Calu3 (cell line): Measurements from ENCODE around the gene AMBRA1. TPM values are rescaled to one million over a fixed set of nuclear protein-coding genes. Genes with fewer than 3 reads are reported as not detected.
"Not testable (repeated sequence)": the region's sequence is repeated elsewhere in the genome, so short reads cannot be mapped to it uniquely, and the experiment has no call there.

ENCODE experiments used
- BruUV-seq: library from RNA; stranded (reverse); fragments of 400-500 nt; replicated peaks from 2 replicates; lab custom pipeline; 2021; lab: Mats Ljungman, UMichigan
- CTCF ChIA-PET: fragments of 300-600 bp; sonication (Branson Sonifier 250); formaldehyde crosslinking; loops from one replicate; lab custom pipeline; 2022; ENCODE audit warnings: antibody characterized with exemption; lab: Charles Lee
- DNase-seq: peaks from one replicate; pipeline ENCODE4 v3.0.0; 2022
- H3K27ac Mint-ChIP-seq: one replicate; pipeline ENCODE4 v1.8.0; 2022; ENCODE audit warnings: mixed read lengths; ENCODE audit not compliant: unreplicated experiment
- H3K27me3 Mint-ChIP-seq: one replicate; pipeline ENCODE4 v1.8.0; 2022; ENCODE audit warnings: mixed read lengths; ENCODE audit not compliant: unreplicated experiment
- H3K36me3 Mint-ChIP-seq: one replicate; pipeline ENCODE4 v1.8.0; 2022; ENCODE audit warnings: mild to moderate bottlenecking, moderate library complexity, mixed read lengths; ENCODE audit not compliant: insufficient read depth, unreplicated experiment
- H3K4me1 Mint-ChIP-seq: one replicate; pipeline ENCODE4 v1.8.0; 2022; ENCODE audit warnings: mild to moderate bottlenecking, low read depth, mixed read lengths; ENCODE audit not compliant: unreplicated experiment
- H3K4me3 Mint-ChIP-seq: one replicate; pipeline ENCODE4 v1.8.0; 2022; ENCODE audit warnings: mild to moderate bottlenecking, low read depth, moderate library complexity, mixed read lengths; ENCODE audit not compliant: unreplicated experiment
- H3K9me3 Mint-ChIP-seq: one replicate; pipeline ENCODE4 v1.8.0; 2022; ENCODE audit warnings: low read depth, mixed read lengths; ENCODE audit not compliant: unreplicated experiment
- intact Hi-C: fragments of 100-400 bp; cut with micrococcal nuclease; formaldehyde crosslinking; loops from one replicate; pipeline ENCODE4 v1.10.0; 2022; ENCODE audit not compliant: unreplicated experiment
- total RNA-seq: library from RNA; stranded (reverse); gene quantifications from 2 replicates; pipeline ENCODE4 v1.2.3, GENCODE V29; 2022
- TF ChIP-seq, protein P1 (sequence below): fragments of 200-600 bp; IDR thresholded peaks from one replicate; pipeline ENCODE4 v1.8.0; 2022; ENCODE audit warnings: antibody characterized with exemption; ENCODE audit not compliant: unreplicated experiment

AMBRA1 gene
- total RNA-seq, 1 experiment from 2014 or later, result 35.0 TPM

DNA sequence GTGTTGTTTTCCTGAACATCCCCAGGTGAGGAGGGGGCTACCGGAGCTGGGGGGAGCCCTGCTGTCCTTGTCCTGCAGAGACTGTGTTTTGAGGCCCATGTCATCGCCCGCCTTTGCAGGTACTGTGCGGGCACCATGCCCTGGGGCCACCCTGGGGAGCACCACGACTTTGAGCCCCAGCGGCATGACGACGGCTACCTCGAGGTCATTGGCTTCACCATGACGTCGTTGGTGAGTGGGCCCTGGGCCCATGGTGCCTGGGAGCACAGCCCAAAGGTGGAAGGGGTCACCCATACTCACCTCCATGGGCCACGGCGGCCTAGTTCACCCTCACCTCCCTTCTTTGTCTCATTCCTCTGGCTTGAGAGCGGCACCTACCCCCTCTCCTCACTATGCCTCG is 219.0 kb downstream of the AMBRA1 start:
- no peak overlapping the region for H3K27ac Mint-ChIP-seq
- TF ChIP-seq, protein P1, sequence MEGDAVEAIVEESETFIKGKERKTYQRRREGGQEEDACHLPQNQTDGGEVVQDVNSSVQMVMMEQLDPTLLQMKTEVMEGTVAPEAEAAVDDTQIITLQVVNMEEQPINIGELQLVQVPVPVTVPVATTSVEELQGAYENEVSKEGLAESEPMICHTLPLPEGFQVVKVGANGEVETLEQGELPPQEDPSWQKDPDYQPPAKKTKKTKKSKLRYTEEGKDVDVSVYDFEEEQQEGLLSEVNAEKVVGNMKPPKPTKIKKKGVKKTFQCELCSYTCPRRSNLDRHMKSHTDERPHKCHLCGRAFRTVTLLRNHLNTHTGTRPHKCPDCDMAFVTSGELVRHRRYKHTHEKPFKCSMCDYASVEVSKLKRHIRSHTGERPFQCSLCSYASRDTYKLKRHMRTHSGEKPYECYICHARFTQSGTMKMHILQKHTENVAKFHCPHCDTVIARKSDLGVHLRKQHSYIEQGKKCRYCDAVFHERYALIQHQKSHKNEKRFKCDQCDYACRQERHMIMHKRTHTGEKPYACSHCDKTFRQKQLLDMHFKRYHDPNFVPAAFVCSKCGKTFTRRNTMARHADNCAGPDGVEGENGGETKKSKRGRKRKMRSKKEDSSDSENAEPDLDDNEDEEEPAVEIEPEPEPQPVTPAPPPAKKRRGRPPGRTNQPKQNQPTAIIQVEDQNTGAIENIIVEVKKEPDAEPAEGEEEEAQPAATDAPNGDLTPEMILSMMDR, result no peak
- intact Hi-C loops, result no loop called here
- DNase-seq, result no peak
- H3K4me1 Mint-ChIP-seq, result no peaks in the 10 kb centered on the region
- no TSS peak for BruUV-seq
- no peak overlapping the region for H3K4me3 Mint-ChIP-seq
- H3K27me3 Mint-ChIP-seq, result no peaks in the 10 kb centered on the region
- CTCF ChIA-PET, result no interaction called here
- peaks cover 29% of the 10 kb centered on the region for H3K36me3 Mint-ChIP-seq
- no peaks in the 10 kb centered on the region for H3K9me3 Mint-ChIP-seq

DNA sequence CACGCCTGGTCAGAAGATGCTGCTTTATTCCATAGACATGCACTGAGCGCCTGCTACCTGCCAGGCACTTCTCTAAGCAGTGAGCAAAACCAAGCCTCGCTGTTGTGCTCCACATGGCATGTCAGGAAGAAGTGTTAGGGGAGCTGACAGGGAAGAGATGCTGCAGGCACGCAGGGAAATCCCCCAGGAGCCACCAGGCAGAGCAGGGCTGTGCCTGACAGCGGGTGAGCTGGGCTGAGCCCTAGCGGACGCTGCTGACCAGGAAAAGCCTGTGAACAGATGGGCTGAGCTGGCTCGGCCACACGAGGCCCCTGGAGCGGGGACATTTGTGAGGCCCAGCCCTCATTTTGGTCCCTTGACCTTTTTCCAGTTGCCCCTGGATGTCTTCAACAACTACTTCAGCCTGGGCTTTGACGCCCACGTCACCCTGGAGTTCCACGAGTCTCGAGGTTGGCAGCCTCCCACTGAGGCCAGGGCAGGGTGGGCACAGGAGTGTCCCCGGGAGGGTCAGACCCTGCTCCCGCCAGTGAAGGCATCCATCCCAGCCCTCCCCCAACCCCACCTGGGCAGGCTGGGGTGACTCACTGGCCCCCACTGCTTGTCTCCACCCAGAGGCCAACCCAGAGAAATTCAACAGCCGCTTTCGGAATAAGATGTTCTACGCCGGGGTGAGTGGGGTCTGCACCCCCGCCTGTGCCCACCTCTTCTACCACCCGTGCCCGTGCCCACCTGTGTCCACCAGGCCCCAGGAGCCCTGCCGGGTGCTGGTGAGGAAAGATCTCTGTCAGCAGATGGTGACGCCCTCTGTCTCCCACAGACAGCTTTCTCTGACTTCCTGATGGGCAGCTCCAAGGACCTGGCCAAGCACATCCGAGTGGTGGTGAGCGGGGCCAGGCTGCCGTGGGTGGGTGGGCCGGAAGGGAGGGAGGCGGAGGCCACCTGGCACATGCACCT is 219.8 kb downstream of the AMBRA1 start:
- CTCF ChIA-PET, result no interaction called here

DNA sequence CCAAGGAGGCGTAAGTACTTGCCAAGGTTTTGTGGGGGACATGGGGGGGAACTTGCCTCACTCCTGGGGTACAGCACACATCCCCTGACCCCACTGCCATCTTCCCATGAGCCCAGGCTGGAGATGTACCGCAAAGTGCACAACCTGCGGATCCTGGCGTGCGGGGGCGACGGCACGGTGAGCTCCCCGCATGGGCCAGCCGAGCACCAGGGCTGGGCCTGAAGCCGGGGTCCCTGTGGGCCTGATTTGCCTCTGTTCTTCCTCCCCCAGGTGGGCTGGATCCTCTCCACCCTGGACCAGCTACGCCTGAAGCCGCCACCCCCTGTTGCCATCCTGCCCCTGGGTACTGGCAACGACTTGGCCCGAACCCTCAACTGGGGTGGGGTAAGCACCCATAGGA is 221.3 kb downstream of the AMBRA1 start:
- intact Hi-C loops, CTCF ChIA-PET, H3K4me1 Mint-ChIP-seq, H3K4me3 Mint-ChIP-seq, H3K9me3 Mint-ChIP-seq, BruUV-seq, H3K27ac Mint-ChIP-seq, DNase-seq, H3K27me3 Mint-ChIP-seq: not testable (repeated sequence)
- H3K36me3 Mint-ChIP-seq, result peaks cover 29% of the 10 kb centered on the region

More for the DNA sequence above, 219.8 kb downstream of the AMBRA1 start:
- TF ChIP-seq, protein P1, result no peak
- H3K9me3 Mint-ChIP-seq, result no peaks in the 10 kb centered on the region
- intact Hi-C loops, result no loop called here
- no peak overlapping the region for H3K27ac Mint-ChIP-seq
- no TSS peak for BruUV-seq
- H3K4me3 Mint-ChIP-seq, result no peak overlapping the region
- H3K36me3 Mint-ChIP-seq, result peaks cover 29% of the 10 kb centered on the region
- no peak for DNase-seq
- H3K27me3 Mint-ChIP-seq, result no peaks in the 10 kb centered on the region
- H3K4me1 Mint-ChIP-seq, result no peaks in the 10 kb centered on the region

DNA sequence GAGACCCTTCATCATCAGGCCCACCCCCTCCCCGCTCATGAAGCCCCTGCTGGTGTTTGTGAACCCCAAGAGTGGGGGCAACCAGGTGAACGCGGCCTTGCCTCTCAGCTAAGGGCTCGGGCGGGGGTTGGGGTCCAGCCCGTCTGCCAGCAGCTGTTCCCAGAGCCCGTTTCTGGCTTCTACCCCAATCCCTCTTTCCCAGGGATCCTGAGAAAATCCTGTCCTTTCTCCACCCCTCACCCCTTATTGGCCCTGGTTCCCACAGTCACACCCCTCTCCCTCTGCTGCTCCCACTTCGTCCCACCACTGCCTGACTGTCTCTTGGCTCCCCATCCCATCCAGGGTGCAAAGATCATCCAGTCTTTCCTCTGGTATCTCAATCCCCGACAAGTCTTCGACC is 221.7 kb downstream of the AMBRA1 start:
- no peaks in the 10 kb centered on the region for H3K9me3 Mint-ChIP-seq
- H3K27me3 Mint-ChIP-seq, result no peaks in the 10 kb centered on the region
- BruUV-seq, result no TSS peak
- TF ChIP-seq, protein P1, result no peak
- no peak for DNase-seq
- CTCF ChIA-PET, result no interaction called here
- no peaks in the 10 kb centered on the region for H3K4me1 Mint-ChIP-seq
- peaks cover 26% of the 10 kb centered on the region for H3K36me3 Mint-ChIP-seq
- intact Hi-C loops, result no loop called here
- H3K27ac Mint-ChIP-seq, result no peak overlapping the region
- no peak overlapping the region for H3K4me3 Mint-ChIP-seq

DNA sequence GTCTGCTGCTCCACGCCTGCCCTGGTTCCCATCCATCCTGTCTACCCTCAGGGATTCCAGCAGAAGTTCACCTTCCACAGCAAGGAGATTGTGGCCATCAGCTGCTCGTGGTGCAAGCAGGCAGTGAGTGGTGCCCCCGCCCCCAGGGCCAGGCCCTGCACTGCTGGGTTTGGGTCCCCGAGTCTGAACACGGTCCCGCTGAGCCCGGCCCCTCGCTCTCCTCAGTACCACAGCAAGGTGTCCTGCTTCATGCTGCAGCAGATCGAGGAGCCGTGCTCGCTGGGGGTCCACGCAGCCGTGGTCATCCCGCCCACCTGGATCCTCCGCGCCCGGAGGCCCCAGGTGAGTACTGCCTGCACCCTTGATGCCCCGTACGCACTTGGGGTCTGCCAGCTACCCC is 222.6 kb downstream of the AMBRA1 start:
- DNase-seq, CTCF ChIA-PET, H3K4me3 Mint-ChIP-seq, H3K4me1 Mint-ChIP-seq, H3K9me3 Mint-ChIP-seq, H3K27me3 Mint-ChIP-seq, H3K27ac Mint-ChIP-seq, BruUV-seq, intact Hi-C loops: not testable (repeated sequence)
- peaks cover 23% of the 10 kb centered on the region for H3K36me3 Mint-ChIP-seq
